Bronchial epithelial cell (primary cell): Measurements from ENCODE around the gene C2CD4C. TPM values are rescaled to one million over a fixed set of nuclear protein-coding genes. Genes with fewer than 3 reads are reported as not detected.
"Not testable (repeated sequence)": the region's sequence is repeated elsewhere in the genome, so short reads cannot be mapped to it uniquely, and the experiment has no call there.

ENCODE experiments used
- DNase-seq: peaks from one replicate; pipeline ENCODE4 v3.0.0-alpha.2; 2010; ENCODE audit warnings: low read depth
- FAIRE-seq: peaks from 2 replicates; lab custom pipeline; 2011; peaks lifted over from hg19 to GRCh38; lab: Jason Lieb, UNC
- H3K27me3 ChIP-seq: 2 replicates; pipeline ENCODE4 v1.5.1; 2011; ENCODE audit warnings: low read length; ENCODE audit not compliant: control insufficient read depth, insufficient read depth
- H3K36me3 ChIP-seq: 2 replicates; pipeline ENCODE4 v1.5.1; 2011; ENCODE audit warnings: low read length; ENCODE audit not compliant: control insufficient read depth, insufficient read depth
- H3K4me3 ChIP-seq: 2 replicates; pipeline ENCODE4 v1.5.1; 2011; ENCODE audit warnings: mild to moderate bottlenecking, low read depth, low read length, control low read depth
- CTCF ChIP-seq: IDR thresholded peaks from 2 replicates; pipeline ENCODE4 v1.5.1; 2011; ENCODE audit warnings: mild to moderate bottlenecking, moderate library complexity, low read length, control low read depth, inconsistent platforms; ENCODE audit not compliant: insufficient read depth, severe bottlenecking
- total RNA-seq: library from RNA; depleted of rRNA; stranded (reverse); fragments of >200 nt; gene quantifications from 2 replicates; pipeline ENCODE4 v1.2.1, GENCODE V29; 2014

The C2CD4C gene
- total RNA-seq, 1 donor from 2014 or later = 0.26 TPM

- DNase-seq (no peak), FAIRE-seq (no peak)
- Histone ChIP-seq H3K4me3 (no peak overlapping the region), H3K27me3 (no peaks in the 10 kb centered on the region), H3K36me3 (no peaks in the 10 kb centered on the region)
- TF ChIP-seq CTCF = no peak
These were observed 20.3 kb downstream of the C2CD4C start for GRCh38 chr19:388691-389090.

DNA sequence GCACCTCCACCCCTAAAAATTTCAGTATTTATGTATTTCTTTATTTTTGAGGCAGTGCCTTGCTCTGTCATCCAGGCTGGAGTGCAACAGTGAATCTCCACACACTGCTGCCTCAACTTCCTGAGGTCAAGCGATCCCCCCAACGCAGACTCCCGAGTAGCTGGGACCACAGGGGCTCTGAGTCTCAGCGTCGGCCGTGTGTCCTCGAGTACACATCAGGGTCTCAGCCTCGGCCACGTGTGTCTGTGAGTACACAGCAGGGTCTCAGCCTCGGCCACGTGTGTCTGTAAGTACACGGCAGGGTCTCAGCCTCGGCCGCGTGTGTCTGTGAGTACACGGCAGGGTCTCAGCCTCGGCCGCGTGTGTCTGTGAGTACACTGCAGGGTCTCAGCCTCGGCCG lies 21.2 kb downstream of the C2CD4C start:
- TF ChIP-seq CTCF = no peak
- FAIRE-seq (no peak), DNase-seq (no peak)
- no peaks in the 10 kb centered on the region for H3K27me3 ChIP-seq
- no peak overlapping the region for H3K4me3 ChIP-seq
- no peaks in the 10 kb centered on the region for H3K36me3 ChIP-seq

- peak; percentile 29 for DNase-seq
These were observed 22.2 kb downstream of the C2CD4C start for GRCh38 chr19:386632-387301.

DNA sequence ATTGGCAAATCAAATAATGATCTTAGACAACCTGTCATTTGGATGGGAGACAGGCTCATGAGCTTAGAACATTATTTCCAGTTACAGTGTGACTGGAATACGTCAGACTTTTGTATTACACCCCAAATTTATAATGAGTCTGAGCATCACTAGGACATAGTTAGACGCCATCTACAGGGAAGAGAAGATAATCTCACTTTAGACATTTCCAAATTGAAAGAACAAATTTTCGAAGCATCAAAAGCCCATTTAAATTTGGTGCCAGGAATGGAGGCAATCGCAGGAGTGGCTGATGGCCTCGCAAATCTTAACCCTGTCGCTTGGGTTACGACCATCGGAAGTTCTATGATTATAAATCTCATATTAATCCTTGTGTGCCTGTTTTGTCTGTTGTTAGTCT lies 22.8 kb downstream of the C2CD4C start:
- H3K4me3 ChIP-seq, DNase-seq, H3K36me3 ChIP-seq, H3K27me3 ChIP-seq, FAIRE-seq: not testable (repeated sequence)

More at GRCh38 chr19:386632-387301, 22.2 kb downstream of the C2CD4C start:
- not testable (repeated sequence) for FAIRE-seq, H3K36me3 ChIP-seq, H3K27me3 ChIP-seq, H3K4me3 ChIP-seq

DNA sequence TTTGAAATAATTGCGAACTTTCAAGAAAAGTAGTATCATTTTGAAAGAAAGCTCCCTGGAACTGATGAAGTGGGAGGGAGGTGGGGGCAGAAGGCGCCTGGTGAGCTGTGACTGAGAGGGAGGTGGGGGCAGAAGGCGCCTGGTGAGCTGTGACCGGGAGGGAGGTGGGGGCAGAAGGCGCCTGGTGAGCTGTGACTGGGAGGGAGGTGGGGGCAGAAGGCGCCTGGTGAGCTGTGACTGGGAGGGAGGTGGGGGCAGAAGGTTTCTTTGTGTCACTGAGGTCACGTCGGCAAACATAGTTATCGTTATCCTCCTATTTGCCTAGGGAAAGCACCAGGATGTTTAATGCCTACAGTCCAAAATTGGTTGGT lies 24.2 kb downstream of the C2CD4C start:
- TF ChIP-seq CTCF = no peak
- Histone ChIP-seq H3K27me3 (no peaks in the 10 kb centered on the region), H3K36me3 (no peaks in the 10 kb centered on the region), H3K4me3 (no peak overlapping the region)
- no peak for DNase-seq
- no peak for FAIRE-seq

DNA sequence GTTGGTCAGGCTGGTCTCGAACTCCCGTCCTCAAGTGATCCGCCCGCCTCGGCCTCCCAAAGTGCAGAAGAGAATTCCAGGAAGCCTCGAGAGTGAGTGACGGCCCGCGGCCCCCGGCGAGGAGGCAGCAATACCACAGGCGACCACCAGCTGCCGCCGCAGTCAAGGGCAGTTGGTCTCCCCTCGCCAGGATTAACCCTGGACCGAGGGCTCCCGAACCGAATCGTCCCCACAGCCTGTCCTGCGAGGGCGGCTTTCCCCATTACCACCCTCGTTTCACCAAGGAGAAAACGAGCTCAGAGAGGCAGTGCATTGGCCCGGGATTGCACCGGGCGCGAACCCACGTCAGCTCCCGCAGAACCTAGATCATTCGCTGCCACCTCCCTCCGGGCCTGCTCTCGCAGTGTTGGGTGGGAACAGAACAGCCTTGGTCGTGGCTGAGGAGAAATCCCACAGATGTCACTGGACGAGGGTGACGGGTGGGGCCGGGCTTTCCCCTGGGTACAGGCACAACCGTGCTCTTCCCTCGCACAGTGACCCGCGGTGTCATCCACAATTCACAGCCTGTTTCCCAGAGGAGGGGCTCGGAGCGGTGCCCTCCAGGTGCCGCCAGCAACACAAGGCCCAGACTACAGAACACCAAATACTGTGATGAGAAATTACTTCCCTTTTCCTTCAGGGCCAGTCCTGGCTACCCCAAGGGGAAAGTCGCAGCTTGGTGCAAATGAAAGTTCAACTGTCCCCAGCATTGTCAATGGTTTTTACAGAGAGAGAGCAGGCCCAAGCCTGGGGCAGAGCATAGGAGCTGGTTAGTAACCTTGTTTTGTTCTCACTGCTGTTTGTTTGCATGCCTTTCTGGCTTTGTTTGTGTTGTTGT lies 24.8 kb downstream of the C2CD4C start:
- TF ChIP-seq CTCF = no peak
- Histone ChIP-seq H3K36me3 (no peaks in the 10 kb centered on the region), H3K27me3 (no peaks in the 10 kb centered on the region), H3K4me3 (no peak overlapping the region)
- no peak for FAIRE-seq
- no peak for DNase-seq
